GM08714 (cell line): Measurements from ENCODE around the gene CXCL6.

Experiments used
- H3K4me3 ChIP-seq: fragments of 200-500 bp; sonication (Bioruptor generic); 2 replicates; pipeline ENCODE4 v1.5.1; 2014; ENCODE audit warnings: mild to moderate bottlenecking, low read length, inconsistent platforms
- ZNF274 ChIP-seq: IDR thresholded peaks from 2 replicates; pipeline ENCODE4 v1.6.1; 2012; ENCODE audit warnings: mild to moderate bottlenecking, low read depth, low read length

Gene CXCL6

DNA sequence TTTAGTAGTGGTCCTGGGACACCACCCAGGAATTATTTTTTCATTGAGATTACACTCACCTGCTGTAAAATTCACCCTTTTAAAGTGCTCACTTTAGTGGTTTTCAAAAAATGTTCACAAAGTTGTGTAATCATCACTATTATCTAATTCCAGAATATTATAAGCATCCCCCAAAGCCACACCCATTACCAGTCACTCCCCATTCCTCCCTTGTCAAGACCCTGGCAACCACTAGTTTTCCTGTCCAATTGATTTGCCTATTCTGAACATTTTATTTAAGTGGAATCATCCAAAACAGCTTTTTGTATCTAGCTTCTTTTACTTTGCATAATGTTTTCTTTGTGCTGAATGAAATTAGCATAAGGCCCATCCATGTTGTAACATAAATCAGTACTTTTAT is 12.7 kb upstream of the CXCL6 start:
- no peak for TF ChIP-seq ZNF274
- no peak overlapping the region for H3K4me3 ChIP-seq

DNA sequence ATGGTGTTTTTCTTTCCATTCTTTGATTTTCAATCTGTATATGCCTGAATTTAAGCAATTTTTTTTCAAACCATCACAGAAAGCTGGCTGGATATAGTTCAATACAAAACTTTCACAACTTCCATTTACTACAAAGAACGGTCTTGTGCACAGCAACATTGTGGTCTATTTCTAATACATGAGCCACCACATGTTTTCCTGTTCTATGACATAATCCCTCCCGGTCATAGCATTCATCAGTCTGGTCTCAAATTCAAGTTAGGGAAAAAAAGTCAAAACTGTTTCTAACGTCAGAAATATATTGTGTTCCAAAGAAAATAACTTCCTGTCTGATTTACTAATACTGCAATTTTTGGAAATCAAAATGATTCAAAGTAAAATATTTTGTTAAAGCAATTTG is 7.5 kb upstream of the CXCL6 start:
- no peak overlapping the region for H3K4me3 ChIP-seq
- TF ChIP-seq ZNF274: no peak

DNA sequence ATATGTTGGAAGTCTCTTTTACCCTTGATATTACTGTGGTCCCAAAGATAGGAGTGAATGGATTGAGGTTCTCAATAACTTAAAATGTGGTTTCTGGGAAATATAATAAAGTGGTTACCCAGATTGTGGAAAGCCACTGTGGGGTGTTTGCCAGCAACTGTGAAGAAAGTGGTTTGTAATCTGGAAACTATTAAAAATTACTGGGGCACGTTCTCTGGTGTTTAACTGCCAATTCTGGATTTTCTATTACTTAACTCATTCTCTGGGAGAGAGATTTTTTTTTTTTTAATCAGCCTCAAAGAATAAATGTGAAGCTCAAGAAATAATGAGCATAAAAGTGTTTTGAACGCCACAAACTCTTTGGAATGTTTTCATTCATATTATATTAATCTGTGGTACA is 4.9 kb upstream of the CXCL6 start:
- no peak overlapping the region for H3K4me3 ChIP-seq
- TF ChIP-seq ZNF274: no peak

DNA sequence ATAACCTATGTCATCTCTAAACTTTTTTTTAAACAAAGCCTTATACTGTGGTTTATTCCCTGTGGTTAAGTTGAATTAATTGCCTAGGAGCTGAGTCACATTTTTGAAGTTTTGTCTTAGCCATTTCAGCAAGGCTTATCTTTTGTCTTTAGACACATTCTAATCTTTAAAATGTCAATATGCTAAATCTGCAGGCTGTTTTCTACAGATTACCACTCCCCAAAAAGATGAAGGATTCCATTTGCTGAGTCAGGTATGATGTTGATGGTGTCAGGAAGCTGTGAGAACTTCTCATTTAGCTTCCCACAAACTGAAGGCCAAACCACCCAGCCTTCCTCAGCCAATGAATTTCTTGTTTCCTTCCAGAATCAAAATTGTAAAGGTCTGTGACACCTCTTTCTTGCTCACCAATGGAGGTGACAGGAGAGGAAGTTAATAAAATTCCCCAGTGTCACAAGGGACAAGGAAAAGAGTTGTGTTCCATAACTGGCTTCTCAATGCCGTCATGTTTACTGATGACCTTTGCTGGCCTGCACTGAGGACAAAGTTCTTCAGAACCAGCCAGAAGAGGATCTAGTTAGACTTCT is 3.7 kb upstream of the CXCL6 start:
- TF ChIP-seq ZNF274: no peak
- H3K4me3 ChIP-seq: no peak overlapping the region

DNA sequence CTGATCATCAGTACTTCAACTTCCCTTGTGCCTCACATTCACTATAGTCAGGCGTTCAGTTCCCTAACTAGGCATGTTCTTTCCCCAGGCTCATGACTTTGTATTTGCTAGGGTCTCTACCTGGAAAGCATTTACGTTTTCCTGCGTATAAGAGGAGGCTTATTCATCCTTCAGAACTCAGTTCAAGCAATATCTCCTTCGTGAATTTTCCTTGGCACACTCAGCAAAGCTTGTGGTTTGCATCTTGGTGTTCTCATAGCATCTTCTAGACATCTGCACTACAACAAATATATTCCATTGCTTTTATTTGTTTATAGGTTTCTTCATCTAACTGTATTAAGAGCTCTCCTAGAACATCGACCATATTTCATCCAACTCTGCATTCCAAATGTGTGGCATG is 2.6 kb downstream of the CXCL6 start:
- no peak for TF ChIP-seq ZNF274

DNA sequence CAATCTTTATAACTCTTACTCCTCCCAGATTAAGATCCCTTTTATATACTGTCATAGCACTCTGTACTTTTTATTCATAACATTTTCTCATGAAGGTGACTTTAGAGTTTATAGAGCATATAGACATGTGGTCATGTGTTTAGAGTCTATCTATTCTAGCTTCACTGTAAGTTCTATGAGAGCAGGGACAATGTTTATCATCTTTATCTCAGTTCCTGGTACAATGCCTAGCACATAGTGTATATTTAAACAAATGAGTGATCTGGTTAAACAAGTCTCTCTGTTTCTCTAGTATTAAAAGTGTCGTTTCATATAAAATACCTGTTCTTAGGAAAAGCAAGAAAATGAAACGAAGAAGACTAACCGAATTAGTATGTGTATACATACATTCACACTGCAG is 3.2 kb downstream of the CXCL6 start:
- no peak for TF ChIP-seq ZNF274
- H3K4me3 ChIP-seq: no peak overlapping the region

More for the DNA sequence above, 2.6 kb downstream of the CXCL6 start:
- H3K4me3 ChIP-seq: no peak overlapping the region

DNA sequence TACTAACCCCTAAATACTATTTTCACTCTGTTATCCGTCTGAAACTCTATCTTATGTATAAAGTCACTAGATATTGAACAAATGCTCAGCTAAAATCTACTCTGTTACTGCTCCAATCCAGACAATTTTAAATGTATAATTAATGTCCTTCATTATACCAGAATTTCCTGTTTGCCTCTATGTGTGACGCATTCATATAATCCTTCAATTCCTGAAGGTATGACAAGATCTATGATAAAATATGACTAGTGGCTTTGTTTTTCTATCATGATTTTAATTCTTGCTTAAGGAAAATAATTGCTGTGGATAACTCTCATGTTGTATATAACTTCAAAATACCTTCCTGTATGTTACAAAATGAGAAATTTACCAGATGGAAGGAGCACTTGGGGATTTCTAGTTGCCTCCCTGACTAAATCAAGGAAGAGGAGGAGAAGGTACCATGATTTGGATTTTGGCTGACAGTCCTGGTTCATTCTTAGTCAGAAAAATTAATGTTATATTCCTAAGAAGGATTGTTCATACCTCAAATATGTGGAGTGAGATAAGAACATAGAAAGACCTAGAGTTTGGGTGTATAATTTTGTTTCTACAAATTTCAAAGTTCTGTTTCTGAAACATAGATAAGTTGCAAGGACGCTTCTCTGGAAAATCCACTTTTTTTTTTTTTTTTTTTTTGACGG is 4.9 kb downstream of the CXCL6 start:
- TF ChIP-seq ZNF274: no peak
- H3K4me3 ChIP-seq: no peak overlapping the region

DNA sequence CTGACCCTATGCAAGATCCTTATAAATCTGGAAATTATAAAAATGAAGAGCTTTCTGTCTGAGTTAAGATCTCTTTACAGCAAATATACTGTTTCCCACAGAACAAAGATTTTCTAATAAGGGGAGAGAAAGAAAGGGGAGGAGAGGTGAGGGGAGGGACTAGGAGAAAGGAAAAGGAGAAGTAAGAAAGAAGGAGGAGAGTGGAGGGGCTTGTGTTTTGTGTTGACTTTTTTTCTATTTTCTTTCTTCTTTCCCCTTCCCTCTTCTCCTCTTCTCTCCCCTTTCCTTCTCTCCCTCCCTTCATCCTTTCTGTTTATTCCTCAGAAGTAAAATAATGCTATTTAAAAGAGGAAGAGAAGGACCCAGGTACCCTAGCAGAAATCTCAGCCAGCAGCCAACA is 6.2 kb downstream of the CXCL6 start:
- H3K4me3 ChIP-seq: no peak overlapping the region
- TF ChIP-seq ZNF274: no peak

DNA sequence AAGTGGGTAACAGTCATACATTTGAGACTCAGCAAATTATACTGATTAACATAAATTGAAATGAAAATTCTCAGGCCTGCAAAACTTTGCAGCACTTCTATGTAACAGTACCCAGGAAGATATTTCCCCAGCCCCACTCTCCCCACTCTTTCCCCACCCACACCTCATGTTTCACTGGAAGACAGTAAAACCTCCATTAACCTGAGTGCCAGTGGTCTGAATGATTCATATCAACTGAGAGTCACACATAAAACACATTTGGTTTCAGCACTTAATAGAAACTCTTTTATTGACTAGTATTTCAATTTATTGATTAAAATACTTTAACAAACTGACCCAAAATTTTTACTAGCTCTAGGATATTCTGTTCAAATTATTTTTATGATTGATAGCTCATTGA is 6.9 kb downstream of the CXCL6 start:
- H3K4me3 ChIP-seq: no peak overlapping the region
- no peak for TF ChIP-seq ZNF274

DNA sequence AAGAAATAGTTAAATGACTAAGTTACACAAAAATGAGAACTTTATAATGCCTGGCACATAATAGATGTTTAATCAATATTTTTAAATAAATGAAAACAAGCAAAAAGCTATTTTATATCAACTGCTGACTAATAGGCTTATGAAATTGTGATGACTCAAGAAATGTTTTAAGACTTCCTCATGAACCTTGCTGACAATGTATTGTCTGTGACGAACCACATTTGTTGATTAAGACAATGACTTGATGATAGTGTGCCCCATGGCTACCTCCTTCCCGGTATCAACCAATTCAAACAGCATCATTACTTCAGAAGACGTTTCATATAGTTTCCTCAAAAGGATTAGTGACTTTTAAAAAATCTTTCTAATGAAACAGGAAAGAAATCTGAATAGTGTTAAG is 7.9 kb downstream of the CXCL6 start:
- TF ChIP-seq ZNF274: no peak
- H3K4me3 ChIP-seq: no peak overlapping the region

DNA sequence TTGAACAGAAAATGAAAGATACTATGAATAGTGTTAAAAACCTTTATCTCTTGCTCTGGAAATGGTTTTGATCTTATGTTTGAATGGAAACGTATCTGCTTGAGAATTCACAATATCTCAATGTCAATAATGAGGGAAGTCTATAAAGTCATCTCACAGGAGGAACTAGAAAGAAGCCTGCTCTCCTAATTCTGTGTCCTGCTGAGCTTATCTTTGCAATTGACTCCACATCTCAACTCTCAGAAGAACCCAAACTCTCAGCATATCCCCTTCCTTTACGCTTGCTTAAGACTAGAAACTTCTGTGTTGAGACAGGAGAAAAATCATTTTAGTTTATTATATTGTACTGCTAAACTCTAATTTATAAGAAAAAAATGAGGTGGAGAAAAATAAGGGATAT is 8.3 kb downstream of the CXCL6 start:
- TF ChIP-seq ZNF274: no peak
- H3K4me3 ChIP-seq: no peak overlapping the region

DNA sequence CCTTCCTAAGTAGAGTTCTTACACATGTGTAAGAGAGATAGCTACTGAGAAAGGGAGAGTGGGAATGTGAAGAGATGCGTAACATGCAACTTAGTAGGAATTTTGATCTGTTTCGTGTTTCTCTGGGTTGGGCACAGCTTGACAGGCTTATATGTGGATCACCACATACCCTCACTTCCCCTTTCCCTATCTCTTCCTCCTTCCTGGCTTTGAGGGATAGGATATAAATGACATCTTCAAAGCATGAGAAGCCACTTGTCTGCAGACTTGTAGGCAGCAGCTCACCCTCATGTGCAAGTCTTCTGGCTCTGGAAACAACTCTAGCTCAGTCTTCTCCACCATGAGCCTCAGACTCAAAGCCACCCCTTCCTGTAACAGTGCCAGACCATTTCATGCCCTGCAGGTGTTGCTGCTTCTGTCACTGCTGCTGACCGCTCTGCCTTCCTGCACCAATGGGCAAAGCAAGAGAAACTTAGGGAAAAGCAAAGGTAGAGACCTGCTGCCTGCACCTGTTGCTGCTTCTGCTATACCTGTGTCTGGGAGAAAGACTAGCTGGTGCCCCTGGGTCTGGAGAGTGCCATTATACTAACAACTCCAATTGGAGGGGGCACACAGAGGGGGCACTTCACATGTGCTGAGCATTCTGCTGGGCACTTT is 11.2 kb downstream of the CXCL6 start:
- no peak for TF ChIP-seq ZNF274
- H3K4me3 ChIP-seq: no peak overlapping the region

DNA sequence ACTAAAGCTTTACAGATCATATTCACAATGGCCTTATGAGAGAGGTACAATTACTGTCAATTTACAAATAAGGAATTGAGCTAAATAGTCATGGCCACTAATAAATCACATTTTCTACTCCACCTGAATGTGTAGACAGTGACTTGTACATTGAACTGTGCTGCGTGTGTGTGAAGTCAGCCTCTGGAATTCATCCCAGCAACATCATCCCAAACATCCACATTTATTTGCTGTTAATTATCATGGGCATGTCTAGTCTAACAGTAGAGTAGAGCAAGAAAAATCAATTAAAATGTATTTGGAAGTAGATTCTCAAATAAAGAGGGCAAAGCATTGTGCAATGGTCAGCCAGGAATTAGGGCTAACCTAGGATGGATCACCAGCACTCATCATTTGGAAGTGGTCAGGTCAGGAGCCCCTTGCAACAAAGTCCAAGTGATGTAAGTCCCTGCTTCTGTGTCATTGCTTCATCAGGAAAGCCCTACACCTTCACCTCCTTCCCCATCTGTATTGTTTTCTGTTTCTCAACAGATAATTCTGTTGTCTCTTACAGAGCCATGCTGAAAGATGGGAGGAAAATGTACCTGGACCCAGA is 11.8 kb downstream of the CXCL6 start:
- no peak for TF ChIP-seq ZNF274
- H3K4me3 ChIP-seq: no peak overlapping the region

DNA sequence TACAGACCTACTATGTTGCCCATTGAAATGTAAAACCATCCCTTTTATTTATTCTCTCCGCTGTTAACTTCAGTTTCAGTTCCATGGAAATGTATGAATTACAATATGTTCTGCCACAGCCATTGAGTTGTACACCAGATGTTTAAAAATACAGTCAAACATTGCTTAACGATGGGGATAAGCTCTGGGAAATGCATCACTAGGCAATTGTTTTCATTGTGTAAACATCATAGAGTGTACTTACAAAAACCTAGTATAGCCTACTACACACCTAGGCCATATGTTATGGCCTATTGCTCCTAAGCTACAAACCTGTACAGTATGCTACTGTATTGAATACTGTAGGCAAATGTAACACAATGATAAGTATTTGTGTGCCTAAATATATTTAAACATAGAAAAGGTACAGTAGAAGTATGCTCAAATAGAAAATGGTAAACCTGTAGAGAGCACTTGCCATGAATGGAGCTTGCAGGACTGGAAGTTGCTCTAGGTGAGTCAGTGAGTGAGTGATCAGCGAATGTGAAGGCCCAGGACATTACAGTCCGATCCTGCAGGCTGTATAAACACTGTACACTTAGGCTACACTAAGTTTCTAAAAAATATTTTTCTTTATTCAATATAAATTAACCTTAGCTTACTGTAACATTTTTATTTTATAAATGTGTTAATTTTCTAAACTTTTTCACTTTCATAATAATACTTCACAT is 13.9 kb downstream of the CXCL6 start:
- H3K4me3 ChIP-seq: no peak overlapping the region
- no peak for TF ChIP-seq ZNF274

DNA sequence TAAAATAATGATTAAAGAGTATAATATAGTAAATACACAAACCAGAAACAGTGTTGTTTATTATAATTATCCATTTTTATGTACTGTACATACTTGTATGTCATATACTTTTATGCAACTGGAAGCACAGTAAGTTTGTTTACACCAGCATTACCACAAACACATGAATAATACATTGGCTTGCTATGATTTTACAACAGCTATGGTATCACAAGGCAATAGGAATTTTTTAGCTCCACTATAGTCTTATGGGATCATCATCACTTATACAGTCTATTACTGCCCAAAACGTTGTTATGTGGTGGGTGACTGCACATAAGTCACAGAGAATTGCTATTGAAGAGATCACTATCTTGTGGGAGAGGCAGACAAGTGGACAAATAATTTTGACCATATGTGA is 14.8 kb downstream of the CXCL6 start:
- TF ChIP-seq ZNF274: no peak
- no peak overlapping the region for H3K4me3 ChIP-seq

DNA sequence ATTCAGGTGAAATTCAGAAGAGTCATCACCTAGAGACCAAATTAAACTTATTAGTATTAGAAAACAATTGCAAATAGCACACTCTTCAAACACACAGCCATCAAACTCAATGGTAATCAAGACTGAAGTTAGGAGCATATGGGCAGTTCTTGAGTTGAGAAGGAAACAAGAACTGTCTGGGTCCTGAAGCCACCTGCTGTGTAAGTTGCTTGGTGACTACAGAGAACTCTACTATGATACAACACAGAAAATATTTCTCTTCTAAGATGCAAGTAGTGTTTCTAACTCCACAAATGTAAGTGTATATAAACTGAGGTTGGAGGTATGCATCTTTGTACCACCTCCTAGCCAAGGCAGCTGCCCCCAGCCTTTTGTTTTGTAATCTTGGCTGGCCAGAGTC is 16.3 kb downstream of the CXCL6 start:
- TF ChIP-seq ZNF274: no peak

More for the DNA sequence above, 16.3 kb downstream of the CXCL6 start:
- H3K4me3 ChIP-seq: no peak overlapping the region
